H9 (cell line): ENCODE data around the gene FMOD. TPM values are rescaled to one million over a fixed set of nuclear protein-coding genes. Genes with fewer than 3 reads are reported as not detected.

Source experiments
- DNase-seq: peaks from one replicate; pipeline ENCODE4 v3.0.0-alpha.2; 2017
- H2AFZ ChIP-seq: one replicate; pipeline ENCODE4 v1.6.1; 2013; ENCODE audit warnings: mild to moderate bottlenecking, low read length, control low read depth, moderate library complexity
- H2AK5ac ChIP-seq: 2 replicates; pipeline ENCODE4 v1.6.1; 2013; ENCODE audit warnings: low read length, control low read depth, mixed read lengths; ENCODE audit not compliant: insufficient read length
- H2BK120ac ChIP-seq: one replicate; pipeline ENCODE4 v1.6.1; 2013; ENCODE audit warnings: low read depth, mild to moderate bottlenecking, low read length, control low read depth, inconsistent platforms; ENCODE audit not compliant: poor library complexity, severe bottlenecking
- H2BK12ac ChIP-seq: 2 replicates; pipeline ENCODE4 v1.6.1; 2013; ENCODE audit warnings: low read length, control low read depth, mixed read lengths, low read depth; ENCODE audit not compliant: insufficient read length
- H2BK15ac ChIP-seq: 2 replicates; pipeline ENCODE4 v1.6.1; 2013; ENCODE audit warnings: low read depth, low read length, control low read depth
- H2BK20ac ChIP-seq: one replicate; pipeline ENCODE4 v1.6.1; 2013; ENCODE audit warnings: low read depth, mild to moderate bottlenecking, low read length, control low read depth, inconsistent platforms; ENCODE audit not compliant: poor library complexity, severe bottlenecking
- H2BK5ac ChIP-seq: 2 replicates; pipeline ENCODE4 v1.6.1; 2013; ENCODE audit warnings: low read length, control low read depth, mixed read lengths; ENCODE audit not compliant: insufficient read length
- H3K14ac ChIP-seq: 2 replicates; pipeline ENCODE4 v1.6.1; 2013; ENCODE audit warnings: low read length, control low read depth; ENCODE audit not compliant: insufficient read depth
- H3K18ac ChIP-seq: 2 replicates; pipeline ENCODE4 v1.6.1; 2013; ENCODE audit warnings: low read depth, mild to moderate bottlenecking, mixed read lengths, low read length, control low read depth; ENCODE audit not compliant: insufficient read length
- H3K23ac ChIP-seq: 2 replicates; pipeline ENCODE4 v1.6.1; 2013; ENCODE audit warnings: low read length, control low read depth, mixed read lengths, low read depth; ENCODE audit not compliant: insufficient read length
- H3K23me2 ChIP-seq: 2 replicates; pipeline ENCODE4 v1.6.1; 2013; ENCODE audit warnings: low read depth, mild to moderate bottlenecking, mixed read lengths, low read length, control low read depth; ENCODE audit not compliant: insufficient read length, poor library complexity, severe bottlenecking
- H3K27ac ChIP-seq: 2 replicates; pipeline ENCODE4 v1.5.1; 2013; ENCODE audit warnings: low read length, control low read depth, mixed read lengths, low read depth; ENCODE audit not compliant: insufficient read length
- H3K27me3 ChIP-seq: 2 replicates; pipeline ENCODE4 v1.6.1; 2013; ENCODE audit warnings: low read length, control low read depth, inconsistent platforms; ENCODE audit not compliant: insufficient read depth
- H3K4ac ChIP-seq: 2 replicates; pipeline ENCODE4 v1.6.1; 2013; ENCODE audit warnings: low read depth, mild to moderate bottlenecking, control low read depth, inconsistent platforms, low read length, moderate library complexity
- H3K4me1 ChIP-seq: 2 replicates; pipeline ENCODE4 v1.6.1; 2013; ENCODE audit warnings: low read length, control low read depth, inconsistent platforms; ENCODE audit not compliant: insufficient read depth
- H3K4me2 ChIP-seq: 2 replicates; pipeline ENCODE4 v1.6.1; 2013; ENCODE audit warnings: low read length, control low read depth, mixed read lengths; ENCODE audit not compliant: insufficient read length, insufficient read depth
- H3K56ac ChIP-seq: 2 replicates; pipeline ENCODE4 v1.6.1; 2013; ENCODE audit warnings: low read depth, mild to moderate bottlenecking, mixed read lengths, low read length, control low read depth; ENCODE audit not compliant: insufficient read length
- H3K79me1 ChIP-seq: 2 replicates; pipeline ENCODE4 v1.6.1; 2013; ENCODE audit warnings: low read depth, mild to moderate bottlenecking, moderate library complexity, low read length, control low read depth, inconsistent platforms; ENCODE audit not compliant: insufficient read depth, poor library complexity, severe bottlenecking
- H3K79me2 ChIP-seq: 2 replicates; pipeline ENCODE4 v1.6.1; 2013; ENCODE audit warnings: low read length, control low read depth, inconsistent platforms; ENCODE audit not compliant: insufficient read depth
- H3K9ac ChIP-seq: 2 replicates; pipeline ENCODE4 v1.6.1; 2013; ENCODE audit warnings: low read length, control low read depth, mixed read lengths; ENCODE audit not compliant: insufficient read length; ENCODE audit errors: extremely low read depth
- H3K9me3 ChIP-seq: one replicate; pipeline ENCODE4 v1.6.1; 2013; ENCODE audit warnings: low read depth, low read length, inconsistent platforms; ENCODE audit not compliant: control insufficient read depth
- H3T11ph ChIP-seq: one replicate; pipeline ENCODE4 v1.6.1; 2013; ENCODE audit warnings: mild to moderate bottlenecking, low read length, control low read depth, inconsistent platforms
- H4K20me1 ChIP-seq: one replicate; pipeline ENCODE4 v1.6.1; 2013; ENCODE audit not compliant: control insufficient read depth, insufficient read length, insufficient read depth
- H4K5ac ChIP-seq: 2 replicates; pipeline ENCODE4 v1.6.1; 2013; ENCODE audit warnings: low read depth, mild to moderate bottlenecking, mixed read lengths, low read length, control low read depth; ENCODE audit not compliant: insufficient read length
- H4K8ac ChIP-seq: replicated peaks from 2 replicates; pipeline ENCODE4 v1.6.1; 2013; ENCODE audit warnings: low read length, control low read depth, mixed read lengths, low read depth; ENCODE audit not compliant: insufficient read length
- H4K91ac ChIP-seq: 2 replicates; pipeline ENCODE4 v1.6.1; 2013; ENCODE audit warnings: low read depth, mild to moderate bottlenecking, moderate library complexity, mixed read lengths, low read length, control low read depth; ENCODE audit not compliant: insufficient read length
- H3K27ac Mint-ChIP-seq, 3 experiments: 2 replicates in 2 of 3; 3 replicates in 1 of 3; pipeline ENCODE4 v1.8.0; 2020 to 2021; ENCODE audit warnings: mixed read lengths in 3 of 3, mild to moderate bottlenecking in 1 of 3, moderate library complexity in 1 of 3
- H3K27me3 Mint-ChIP-seq: 2 replicates; pipeline ENCODE4 v1.8.0; 2021; ENCODE audit warnings: low read depth, mild to moderate bottlenecking, moderate library complexity, mixed read lengths
- H3K36me3 Mint-ChIP-seq, 3 experiments: 2 replicates in 2 of 3; 3 replicates in 1 of 3; pipeline ENCODE4 v1.8.0; 2020 to 2021; ENCODE audit warnings: low read depth in 3 of 3, mixed read lengths in 3 of 3; ENCODE audit not compliant: insufficient read depth in 1 of 3
- H3K4me1 Mint-ChIP-seq, 2 experiments: 2 replicates each; pipeline ENCODE4 v1.8.0; 2020; ENCODE audit warnings: mixed read lengths in 2 of 2
- H3K4me3 Mint-ChIP-seq, 2 experiments: 2 replicates in 1 of 2; 3 replicates in 1 of 2; pipeline ENCODE4 v1.8.0; 2020 to 2021; ENCODE audit warnings: mild to moderate bottlenecking in 2 of 2, mixed read lengths in 2 of 2, moderate library complexity in 1 of 2
- H3K9me3 Mint-ChIP-seq, 2 experiments: 2 replicates in 1 of 2; 3 replicates in 1 of 2; pipeline ENCODE4 v1.8.0; 2020; ENCODE audit warnings: mild to moderate bottlenecking in 2 of 2, mixed read lengths in 2 of 2, moderate library complexity in 1 of 2
- CTCF ChIP-seq: fragments of 200-600 bp; sonication (generic); conservative IDR thresholded peaks from 3 replicates; pipeline ENCODE4 v1.8.0; 2021; ENCODE audit warnings: antibody characterized with exemption, mild to moderate bottlenecking
- total RNA-seq: library from RNA; stranded (reverse); gene quantifications from 2 replicates; pipeline ENCODE4 v1.2.1, GENCODE V29; 2021

FMOD gene
- total RNA-seq, 1 experiment from 2014 or later, result not detected

- no peak overlapping the region for H4K91ac ChIP-seq
- no peak overlapping the region for H2BK12ac ChIP-seq
- H2BK15ac ChIP-seq, result no peak overlapping the region
- H3K18ac ChIP-seq, result no peak overlapping the region
- no peak overlapping the region for H2BK120ac ChIP-seq
- H3K79me2 ChIP-seq, result no peaks in the 10 kb centered on the region
- no peak overlapping the region for H3K9ac ChIP-seq
- no peak overlapping the region for H3T11ph ChIP-seq
- H3K36me3 Mint-ChIP-seq, result no peaks in the 10 kb centered on the region
- no peaks in the 10 kb centered on the region for H3K27me3 ChIP-seq
- no peak for DNase-seq
- peaks cover 33% of the 10 kb centered on the region for H3K27me3 Mint-ChIP-seq
- peaks cover 7 to 14% of the 10 kb centered on the region in 2 experiments; a peak in 3 of 4 replicates for H3K4me1 Mint-ChIP-seq
- no peak overlapping the region for H3K23ac ChIP-seq
- no peak overlapping the region for H2BK5ac ChIP-seq
- H4K5ac ChIP-seq, result no peak overlapping the region
- H3K27ac Mint-ChIP-seq, result no peak overlapping the region
- H3K56ac ChIP-seq, result no peak overlapping the region
- no peak overlapping the region for H3K27ac ChIP-seq
- H4K8ac ChIP-seq, result no peak overlapping the region
- H3K9me3 Mint-ChIP-seq, result no peaks in the 10 kb centered on the region
- H2BK20ac ChIP-seq, result no peak overlapping the region
- no peak overlapping the region for H2AK5ac ChIP-seq
- no peaks in the 10 kb centered on the region for H3K23me2 ChIP-seq
- no peaks in the 10 kb centered on the region for H4K20me1 ChIP-seq
- H3K4ac ChIP-seq, result no peak overlapping the region
- H3K79me1 ChIP-seq, result no peaks in the 10 kb centered on the region
- H3K4me3 Mint-ChIP-seq, result no peak overlapping the region
- no peaks in the 10 kb centered on the region for H3K9me3 ChIP-seq
- H2AFZ ChIP-seq, result no peak overlapping the region
- no peak overlapping the region for H3K4me2 ChIP-seq
- TF ChIP-seq CTCF, result no peak
- no peak overlapping the region for H3K14ac ChIP-seq
- peaks cover 4% of the 10 kb centered on the region for H3K4me1 ChIP-seq
Measured at GRCh38 chr1:203362720-203363025, 11.8 kb upstream of the FMOD start.
